ENCODE results near the gene RTF2.
A peak's percentile ranks its signal among the peaks of the same experiment; 100 is the strongest.

- peak in 1 of 3 donors; percentile 17 for TF ChIP-seq POLR2AphosphoS5 (IDR thresholded peaks at IDR 0.05)
- TF ChIP-seq, protein P1, sequence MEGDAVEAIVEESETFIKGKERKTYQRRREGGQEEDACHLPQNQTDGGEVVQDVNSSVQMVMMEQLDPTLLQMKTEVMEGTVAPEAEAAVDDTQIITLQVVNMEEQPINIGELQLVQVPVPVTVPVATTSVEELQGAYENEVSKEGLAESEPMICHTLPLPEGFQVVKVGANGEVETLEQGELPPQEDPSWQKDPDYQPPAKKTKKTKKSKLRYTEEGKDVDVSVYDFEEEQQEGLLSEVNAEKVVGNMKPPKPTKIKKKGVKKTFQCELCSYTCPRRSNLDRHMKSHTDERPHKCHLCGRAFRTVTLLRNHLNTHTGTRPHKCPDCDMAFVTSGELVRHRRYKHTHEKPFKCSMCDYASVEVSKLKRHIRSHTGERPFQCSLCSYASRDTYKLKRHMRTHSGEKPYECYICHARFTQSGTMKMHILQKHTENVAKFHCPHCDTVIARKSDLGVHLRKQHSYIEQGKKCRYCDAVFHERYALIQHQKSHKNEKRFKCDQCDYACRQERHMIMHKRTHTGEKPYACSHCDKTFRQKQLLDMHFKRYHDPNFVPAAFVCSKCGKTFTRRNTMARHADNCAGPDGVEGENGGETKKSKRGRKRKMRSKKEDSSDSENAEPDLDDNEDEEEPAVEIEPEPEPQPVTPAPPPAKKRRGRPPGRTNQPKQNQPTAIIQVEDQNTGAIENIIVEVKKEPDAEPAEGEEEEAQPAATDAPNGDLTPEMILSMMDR (IDR thresholded peaks at IDR 0.05 in 8 of 11, conservative IDR thresholded peaks at IDR 0.05 in 3 of 11), result no peak
Observed at GRCh38 chr20:56463428-56463827, 5.0 kb upstream of the RTF2 start.

Measured in spleen (tissue), 7 donors.